ENCODE measurements around the gene SALL1. TPM values are rescaled to one million over a fixed set of nuclear protein-coding genes. Genes with fewer than 3 reads are reported as not detected.

The SALL1 gene
- total RNA-seq, 4 donors from 2014 or later: 0.07 to 0.15 (median 0.11) TPM; not detected in 1

GRCh38 chr16:51121850-51122249 lies 29.2 kb downstream of the SALL1 start:
- no peaks in the 10 kb centered on the region for H3K27me3 ChIP-seq
- no peaks in the 10 kb centered on the region for H3K4me1 ChIP-seq
- intact Hi-C loops (cut with DNase I; ENCODE audit: low total_unique reads): no loop called here
- no peaks in the 10 kb centered on the region for H3K36me3 ChIP-seq
- no peak overlapping the region for H3K27ac ChIP-seq
- ATAC-seq: no peak
- TF ChIP-seq POLR2A (IDR thresholded peaks at IDR 0.05) (no peak), CTCF (IDR thresholded peaks at IDR 0.05 in 4 of 5, conservative IDR thresholded peaks at IDR 0.05 in 1 of 5) (no peak)
- in situ Hi-C loops (cut with MboI; ENCODE audit: low sequenced_read_pairs in 4 of 4): no loop called here
- no peak overlapping the region for H3K4me3 ChIP-seq
- DNase-seq: no peak
- H3K9me3 ChIP-seq: no peaks in the 10 kb centered on the region

- H3K27ac ChIP-seq: no peak overlapping the region
- DNase-seq: no peak
These were observed 30.2 kb downstream of the SALL1 start for GRCh38 chr16:51120730-51121347.

GRCh38 chr16:51119973-51120729 lies 30.9 kb downstream of the SALL1 start:
- intact Hi-C loops (cut with DNase I; ENCODE audit: low total_unique reads): no loop called here
- no peaks in the 10 kb centered on the region for H3K36me3 ChIP-seq
- ATAC-seq (no peak), DNase-seq (no peak)
- H3K4me3 ChIP-seq: no peak overlapping the region
- no peaks in the 10 kb centered on the region for H3K9me3 ChIP-seq
- no peaks in the 10 kb centered on the region for H3K4me1 ChIP-seq
- TF ChIP-seq POLR2A (IDR thresholded peaks at IDR 0.05): no peak
- no peak overlapping the region for H3K27ac ChIP-seq
- peaks cover 0 to 2% (median 0%) of the 10 kb centered on the region in 3 donors for H3K27me3 ChIP-seq
- in situ Hi-C loops (cut with MboI; ENCODE audit: low sequenced_read_pairs in 4 of 4): no loop called here

More at GRCh38 chr16:51120730-51121347, 30.2 kb downstream of the SALL1 start:
- no peak overlapping the region for H3K4me3 ChIP-seq
- in situ Hi-C loops (cut with MboI; ENCODE audit: low sequenced_read_pairs in 4 of 4): no loop called here
- H3K27me3 ChIP-seq: no peaks in the 10 kb centered on the region
- ATAC-seq: no peak
- no peaks in the 10 kb centered on the region for H3K36me3 ChIP-seq
- H3K9me3 ChIP-seq: no peaks in the 10 kb centered on the region
- intact Hi-C loops (cut with DNase I; ENCODE audit: low total_unique reads): no loop called here
- no peaks in the 10 kb centered on the region for H3K4me1 ChIP-seq
- TF ChIP-seq POLR2A (IDR thresholded peaks at IDR 0.05) (no peak), CTCF (IDR thresholded peaks at IDR 0.05 in 4 of 5, conservative IDR thresholded peaks at IDR 0.05 in 1 of 5) (no peak)

- TF ChIP-seq POLR2A (IDR thresholded peaks at IDR 0.05): no peak
- TF ChIP-seq CTCF (IDR thresholded peaks at IDR 0.05 in 4 of 5, conservative IDR thresholded peaks at IDR 0.05 in 1 of 5): no peak
- DNase-seq (no peak), ATAC-seq (no peak)
- intact Hi-C loops (cut with DNase I; ENCODE audit: low total_unique reads): no loop called here
- Histone ChIP-seq H3K4me3 (no peak overlapping the region), H3K4me1 (no peaks in the 10 kb centered on the region), H3K9me3 (no peaks in the 10 kb centered on the region), H3K27me3 (peaks cover 0 to 5% (median 2%) of the 10 kb centered on the region in 3 donors), H3K36me3 (no peaks in the 10 kb centered on the region), H3K27ac (no peak overlapping the region)
- in situ Hi-C loops (cut with MboI; ENCODE audit: low sequenced_read_pairs in 4 of 4): no loop called here
These were observed 31.5 kb downstream of the SALL1 start for GRCh38 chr16:51119556-51119955.

- Histone ChIP-seq H3K27me3 (peaks cover 4 to 21% (median 18%) of the 10 kb centered on the region in 3 donors), H3K4me1 (no peaks in the 10 kb centered on the region), H3K4me3 (no peak overlapping the region), H3K27ac (no peak overlapping the region), H3K9me3 (no peaks in the 10 kb centered on the region), H3K36me3 (no peaks in the 10 kb centered on the region)
- TF ChIP-seq CTCF (IDR thresholded peaks at IDR 0.05 in 4 of 5, conservative IDR thresholded peaks at IDR 0.05 in 1 of 5): no peak
- no peak for TF ChIP-seq POLR2A (IDR thresholded peaks at IDR 0.05)
- in situ Hi-C loops (cut with MboI; ENCODE audit: low sequenced_read_pairs in 4 of 4): no loop called here
- no peak for ATAC-seq
- intact Hi-C loops (cut with DNase I; ENCODE audit: low total_unique reads): no loop called here
- no peak for DNase-seq
These were observed 34.7 kb downstream of the SALL1 start for GRCh38 chr16:51116353-51116752.

Measured in gastrocnemius medialis (tissue), 4 donors.